HG03175 (cell line): ENCODE measurements around the gene CEP41.

ENCODE experiments used
- ATAC-seq: cut with Tn5 transposase; IDR thresholded peaks from one replicate; pipeline ENCODE4 v1.9.1; 2021; ENCODE audit warnings: mild to moderate bottlenecking, moderate library complexity; ENCODE audit not compliant: unreplicated experiment

The CEP41 gene

DNA sequence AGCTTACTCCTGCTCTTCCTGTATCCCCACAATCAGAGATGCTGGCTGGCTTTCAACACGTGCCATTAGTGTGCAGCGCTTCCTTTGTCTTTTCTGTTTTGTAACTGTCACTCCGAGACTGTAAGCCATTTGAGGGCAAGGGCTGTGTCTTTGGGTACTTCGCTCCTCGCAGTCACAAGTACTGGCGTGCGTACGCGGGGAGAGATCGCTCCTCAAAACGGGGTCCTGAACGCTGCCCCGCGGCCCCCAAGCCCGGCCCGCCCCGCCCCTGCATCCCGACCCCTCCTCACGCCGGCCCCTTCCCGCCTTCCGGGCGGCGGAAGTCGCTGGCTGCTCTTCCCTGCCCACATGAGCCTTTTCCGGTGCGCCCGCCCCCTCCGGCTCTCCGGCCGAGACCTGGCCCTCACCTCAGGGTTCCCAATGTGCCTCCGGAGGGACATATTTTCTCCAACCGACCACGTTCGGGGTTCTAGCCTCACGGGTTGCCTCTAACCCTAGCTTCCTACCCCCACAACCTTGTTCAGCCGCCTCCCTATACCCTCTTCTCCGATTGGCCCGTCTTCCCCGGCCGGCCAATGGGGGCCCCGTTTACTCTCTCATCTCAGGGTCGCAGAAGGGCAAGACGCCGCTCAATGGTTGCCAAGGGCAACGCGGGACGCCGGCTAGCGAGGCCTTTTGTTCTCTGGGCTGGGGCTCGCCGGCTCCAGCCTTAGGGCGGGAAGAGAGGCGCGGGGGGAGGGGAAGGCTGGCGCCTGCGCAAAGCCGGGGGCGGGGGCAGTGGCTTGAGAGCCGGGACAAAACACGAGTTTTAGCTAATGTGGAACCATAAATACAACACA, at the start of gene CEP41:
CEP41 (minus strand) TSS at position 490 of the 839 bp plus-strand sequence; CDS start at position 440, 50 bp downstream.
- peak; percentile 100 for ATAC-seq

GRCh38 chr7:130490311-130490791, 49.5 kb upstream of the CEP41 start:
- ATAC-seq = no peak

GRCh38 chr7:130489140-130489983, 48.5 kb upstream of the CEP41 start:
- no peak for ATAC-seq

- ATAC-seq = no peak
Observed at GRCh38 chr7:130488392-130489139, 47.8 kb upstream of the CEP41 start.

- no peak for ATAC-seq
Observed at GRCh38 chr7:130486954-130487436, 46.2 kb upstream of the CEP41 start.

- peak; percentile 56 for ATAC-seq
Observed at GRCh38 chr7:130486114-130486953, 45.5 kb upstream of the CEP41 start.

DNA sequence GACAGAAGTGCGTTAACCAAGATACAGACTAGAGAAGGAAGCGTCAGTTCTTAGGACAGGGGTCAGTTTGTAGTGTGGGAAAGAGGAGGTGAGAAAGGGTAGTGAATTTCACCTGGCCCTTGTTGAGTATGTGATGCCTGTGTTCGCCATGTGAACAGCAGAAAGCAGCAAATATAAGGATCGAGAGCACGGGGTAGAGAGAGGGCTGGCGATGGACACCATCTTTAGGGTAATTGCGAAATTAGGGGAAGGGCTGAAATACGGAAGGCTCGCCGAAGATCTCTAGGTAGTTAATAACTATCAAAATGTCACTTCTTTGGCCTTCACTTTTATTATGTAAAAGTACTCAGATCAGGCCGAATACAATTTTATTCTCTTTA, 44.9 kb upstream of the CEP41 start:
- ATAC-seq = no peak

DNA sequence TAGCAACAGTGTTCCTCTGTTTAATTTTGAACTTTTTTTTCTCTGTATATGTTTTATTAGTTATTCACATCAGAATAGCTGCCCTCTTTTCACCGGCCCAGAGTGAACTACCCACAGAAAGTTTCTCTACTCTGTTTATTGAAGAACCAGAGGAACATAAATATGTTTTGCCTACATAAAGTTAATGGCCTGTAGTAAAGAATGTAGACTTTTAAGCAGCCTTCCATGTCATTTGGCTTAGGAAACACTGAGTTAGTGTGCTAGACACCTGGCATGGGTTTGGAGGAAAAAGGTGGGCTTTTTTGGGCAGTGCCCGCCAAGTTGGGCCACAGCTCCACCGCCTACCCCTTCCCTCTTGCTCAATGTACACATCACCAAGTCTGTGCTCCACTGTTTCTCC, 42.2 kb upstream of the CEP41 start:
- no peak for ATAC-seq

GRCh38 chr7:130481898-130482297, 41.1 kb upstream of the CEP41 start:
- ATAC-seq = no peak

DNA sequence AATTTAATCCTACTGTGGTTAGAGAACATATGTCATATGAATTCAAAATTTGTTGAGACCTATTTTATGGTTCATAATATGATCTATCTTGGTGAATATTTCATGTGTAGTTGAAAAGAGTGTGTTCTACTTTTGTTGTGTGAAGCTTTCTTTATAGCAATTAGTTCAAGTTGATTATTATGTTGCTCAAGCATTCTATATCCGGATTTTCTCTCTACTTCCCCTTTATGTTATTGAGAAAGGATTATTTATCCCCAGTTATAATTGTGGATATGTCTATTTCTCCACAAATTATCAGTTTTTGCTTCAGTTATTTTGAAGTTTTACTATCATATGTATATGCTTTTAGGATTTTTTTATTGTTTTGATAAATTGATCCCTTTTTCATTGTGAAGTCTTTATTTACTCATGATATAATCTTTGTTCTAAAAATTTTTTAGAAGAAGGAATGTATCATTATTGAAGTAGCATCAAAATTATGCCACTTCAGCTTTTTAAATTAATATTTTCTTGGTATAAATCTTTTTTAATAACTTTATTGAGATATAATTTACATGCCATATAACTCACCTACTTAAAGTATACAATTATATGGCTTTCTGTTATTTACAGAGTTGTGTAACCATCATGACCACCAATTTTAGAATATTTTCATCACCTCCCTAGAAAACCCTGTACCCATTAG, 39.0 kb upstream of the CEP41 start:
- no peak for ATAC-seq

DNA sequence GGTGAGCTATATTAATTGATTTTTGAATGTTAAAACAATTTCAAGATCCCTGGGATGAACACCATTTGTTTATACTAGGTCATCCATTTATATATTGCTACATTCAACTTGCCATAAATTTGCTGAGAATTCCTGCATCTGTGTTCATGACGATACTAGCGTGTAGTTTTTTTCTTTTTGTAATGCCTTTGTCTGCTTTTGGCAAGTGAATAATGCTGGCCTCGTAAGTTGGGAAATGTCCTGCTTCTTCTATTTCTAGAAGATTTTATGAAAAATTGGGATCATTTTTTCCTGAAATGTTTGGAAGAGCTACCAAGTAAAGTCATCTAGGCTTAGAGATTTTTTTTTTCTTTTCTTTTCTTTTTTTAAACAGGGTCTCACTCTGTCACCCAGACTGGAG, 38.2 kb upstream of the CEP41 start:
- no peak for ATAC-seq

GRCh38 chr7:130476297-130477150, 35.7 kb upstream of the CEP41 start:
- peak; percentile 74 for ATAC-seq

- no peak for ATAC-seq
Observed at GRCh38 chr7:130475776-130476175, 35.0 kb upstream of the CEP41 start.

DNA sequence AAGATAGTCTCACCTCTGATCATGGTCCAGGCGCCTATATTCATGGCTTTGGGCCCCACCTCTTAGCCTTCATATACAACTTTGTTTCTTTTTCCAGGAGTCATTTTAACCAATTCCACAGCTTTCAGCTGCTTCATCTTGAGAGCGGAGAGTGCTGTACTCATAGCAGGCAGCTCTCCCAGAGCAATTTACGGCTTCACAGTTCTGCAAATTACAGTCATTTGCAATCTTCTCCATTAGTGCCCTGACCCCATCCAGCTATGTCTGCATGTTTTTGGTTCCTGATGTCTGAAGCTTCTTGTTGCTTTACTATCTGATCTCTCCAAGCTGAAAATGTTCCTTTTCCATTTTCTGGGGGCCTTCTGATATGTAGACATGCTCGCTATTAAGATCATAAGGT, 33.1 kb upstream of the CEP41 start:
- ATAC-seq = no peak

DNA sequence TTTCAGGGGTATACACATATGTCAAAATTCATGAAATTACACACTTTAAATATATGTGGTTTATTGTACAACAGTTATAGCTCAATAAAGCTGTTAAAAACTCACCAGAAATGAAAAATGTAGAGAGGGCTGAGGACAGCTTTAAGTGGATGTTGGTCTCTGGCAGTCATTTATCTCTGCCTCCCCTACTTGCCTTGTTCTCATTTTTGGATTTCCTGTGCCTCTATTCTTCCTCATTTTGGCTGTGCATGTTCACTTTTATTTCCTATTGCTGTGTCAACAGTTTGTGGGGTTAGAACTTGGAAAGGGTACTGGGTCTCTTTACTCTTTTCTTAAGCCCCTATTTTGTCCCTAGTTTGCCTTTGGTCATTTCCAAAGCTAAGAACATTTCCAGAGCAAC, 32.5 kb upstream of the CEP41 start:
- ATAC-seq = no peak

GRCh38 chr7:130471974-130472373, 31.2 kb upstream of the CEP41 start:
- ATAC-seq = no peak

DNA sequence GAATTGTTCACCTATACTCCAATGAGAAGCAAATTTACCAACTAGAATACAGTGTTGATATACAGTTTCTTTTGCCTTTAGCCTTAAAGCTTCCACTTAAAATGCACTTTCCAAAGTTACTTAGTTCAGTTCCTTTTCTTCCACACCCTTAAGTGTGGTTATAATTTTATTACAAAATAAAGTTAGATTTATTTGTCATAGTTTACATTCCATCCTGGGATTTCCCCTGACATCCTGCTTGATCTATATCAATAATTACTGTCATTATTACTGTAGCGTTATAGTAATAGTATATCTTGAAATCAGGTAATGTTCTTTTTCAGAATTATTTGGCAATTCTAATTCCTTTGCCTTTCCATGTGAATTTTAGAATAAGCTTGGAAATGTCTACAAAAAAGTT, 27.8 kb upstream of the CEP41 start:
- ATAC-seq = no peak

DNA sequence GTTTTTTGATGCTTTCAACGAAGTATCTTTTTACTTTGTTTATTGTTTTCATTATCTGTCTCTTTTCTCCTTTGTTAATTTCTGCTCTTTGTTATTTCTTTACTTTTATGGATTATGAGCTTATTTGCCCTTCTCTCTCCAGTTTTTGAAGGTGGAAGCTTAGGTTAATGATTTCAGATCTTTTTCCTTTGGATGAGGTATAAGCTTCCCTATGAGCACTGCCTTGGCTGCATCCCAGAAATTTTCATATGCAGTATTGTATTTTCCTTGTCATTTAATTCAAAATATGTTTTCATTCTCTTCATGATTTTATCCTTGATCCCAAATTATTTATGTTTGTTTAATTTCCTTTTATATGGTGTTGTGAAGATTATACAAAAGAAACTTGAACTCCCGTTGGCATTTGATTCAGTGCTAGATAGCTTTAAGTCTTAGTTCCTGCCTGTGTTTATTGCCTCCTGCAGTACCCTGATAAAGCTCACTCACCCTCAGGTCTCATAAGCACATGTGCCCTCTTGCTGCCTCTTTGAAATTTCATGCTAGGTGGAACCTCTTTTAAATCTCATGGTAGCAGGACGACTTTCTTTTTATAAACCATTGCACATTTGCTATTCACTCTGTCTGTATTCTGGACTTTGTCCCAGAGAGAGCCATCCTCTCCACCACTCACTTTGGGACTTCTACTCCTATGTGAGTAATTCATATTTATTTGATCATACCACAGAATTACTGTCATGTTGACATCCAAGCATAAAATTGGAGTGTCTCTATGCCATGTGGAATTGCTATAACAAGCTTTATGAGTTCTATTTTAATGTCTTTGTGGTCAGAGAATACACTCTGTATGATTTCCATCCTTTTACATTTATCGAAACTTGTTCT, 23.0 kb upstream of the CEP41 start:
- ATAC-seq = no peak
